SK-N-SH (cell line): ENCODE data around the gene FSD1. TPM values are rescaled to one million over a fixed set of nuclear protein-coding genes. Genes with fewer than 3 reads are reported as not detected.

Source experiments
- CTCF ChIA-PET: fragments of 300-600, 350-600 bp; formaldehyde crosslinking; extraction: SDS; loops from one replicate; lab custom pipeline; 2021; lab: Yijun Ruan, JAX
- POLR2A ChIA-PET: fragments of 350-600 bp; sonication (Branson Sonifier 250); formaldehyde crosslinking; extraction: SDS; loops from one replicate; lab custom pipeline; 2020; ENCODE audit warnings: antibody characterized with exemption, inconsistent platforms; lab: Yijun Ruan, JAX
- DNase-seq: peaks from one replicate; pipeline ENCODE4 v3.0.0; 2012
- H2AFZ ChIP-seq: fragments of 200-600 bp; sonication (generic); 2 replicates; pipeline ENCODE4 v1.8.1; 2016; ENCODE audit warnings: antibody characterized with exemption, mild to moderate bottlenecking, low read depth
- H3F3A ChIP-seq: fragments of 200-600 bp; sonication (generic); replicated peaks from 2 replicates; pipeline ENCODE3; 2016; ENCODE audit warnings: antibody characterized with exemption, mild to moderate bottlenecking; ENCODE audit not compliant: insufficient read depth
- H3K27ac ChIP-seq, 2 experiments: fragments of 200-500 bp in 1 of 2; fragments of 200-600 bp in 1 of 2; sonication (Bioruptor generic) in 1 of 2; sonication (generic), shearing (Covaris generic) in 1 of 2; 2 replicates each; pipeline versions ENCODE4 v1.5.1 to v1.6.1; 2014 to 2016; ENCODE audit warnings: low read depth in 2 of 2, inconsistent platforms in 1 of 2, low read length in 1 of 2, mild to moderate bottlenecking in 1 of 2, mixed read lengths in 1 of 2
- H3K27me3 ChIP-seq: fragments of 200-600 bp; sonication (generic), shearing (Covaris generic); 2 replicates; pipeline ENCODE4 v1.6.1; 2016; ENCODE audit warnings: mixed run types; ENCODE audit not compliant: insufficient read depth
- H3K36me3 ChIP-seq, 2 experiments: fragments of 200-500 bp in 1 of 2; fragments of 200-600 bp in 1 of 2; sonication (Bioruptor generic) in 1 of 2; sonication (generic) in 1 of 2; replicated peaks in 1 of 2; 2 replicates each; pipeline versions ENCODE3 to v1.5.1; 2014 to 2016; ENCODE audit warnings: low read length in 1 of 2, mild to moderate bottlenecking in 1 of 2; ENCODE audit not compliant: insufficient read depth in 2 of 2, control insufficient read depth in 1 of 2
- H3K4me1 ChIP-seq, 2 experiments: fragments of 200-500 bp in 1 of 2; fragments of 200-600 bp in 1 of 2; sonication (Bioruptor generic) in 1 of 2; sonication (generic), shearing (Covaris generic) in 1 of 2; 2 replicates each; pipeline versions ENCODE4 v1.5.1 to v1.6.1; 2014 to 2016; ENCODE audit warnings: low read depth in 1 of 2, low read length in 1 of 2, mixed run types in 1 of 2; ENCODE audit not compliant: insufficient read depth in 2 of 2, control insufficient read depth in 1 of 2
- H3K4me2 ChIP-seq: fragments of 200-600 bp; sonication (generic), shearing (Covaris generic); 2 replicates; pipeline ENCODE4 v1.6.1; 2017; ENCODE audit warnings: mixed run types
- H3K4me3 ChIP-seq, 2 experiments: fragments of 200-500 bp in 1 of 2; fragments of 200-600 bp in 1 of 2; sonication (Bioruptor generic) in 1 of 2; sonication (generic), shearing (Covaris generic) in 1 of 2; 2 replicates each; pipeline versions ENCODE4 v1.5.1 to v1.8.1; 2014 to 2016; ENCODE audit warnings: low read depth in 2 of 2, inconsistent platforms in 1 of 2, low read length in 1 of 2, mild to moderate bottlenecking in 1 of 2, mixed read lengths in 1 of 2, moderate library complexity in 1 of 2
- H3K79me2 ChIP-seq: fragments of 200-600 bp; sonication (generic); 2 replicates; pipeline ENCODE4 v1.8.1; 2017; ENCODE audit warnings: mild to moderate bottlenecking; ENCODE audit not compliant: insufficient read depth
- H3K9ac ChIP-seq: fragments of 200-600 bp; sonication (generic); 2 replicates; pipeline ENCODE4 v1.6.1; 2017; ENCODE audit warnings: mixed run types
- H3K9me2 ChIP-seq: fragments of 200-600 bp; sonication (generic); 2 replicates; pipeline ENCODE4 v1.6.1; 2017; ENCODE audit warnings: mixed run types
- H3K9me3 ChIP-seq: fragments of 200-600 bp; sonication (generic); 2 replicates; pipeline ENCODE4 v1.6.1; 2017; ENCODE audit warnings: mixed run types, mild to moderate bottlenecking, moderate library complexity
- H4K20me1 ChIP-seq: fragments of 200-600 bp; sonication (generic); 2 replicates; pipeline ENCODE4 v1.6.1; 2017; ENCODE audit warnings: mild to moderate bottlenecking, mixed run types; ENCODE audit not compliant: insufficient read depth
- EP300 ChIP-seq, 2 experiments: IDR thresholded peaks; 2 replicates each; pipeline versions ENCODE4 v1.4.0 to v1.6.1; 2012; ENCODE audit warnings: borderline replicate concordance in 1 of 2, low read depth in 1 of 2, low read length in 1 of 2
- FOXJ3 ChIP-seq: sonication (generic); formaldehyde crosslinking; IDR thresholded peaks from 2 replicates; pipeline ENCODE4 v1.5.1; 2020; ENCODE audit warnings: mild to moderate bottlenecking, missing genetic modification reagents
- IRF3 ChIP-seq: fragments of 150-350 bp; IDR thresholded peaks from 2 replicates; pipeline ENCODE4 v1.6.1; 2016; ENCODE audit warnings: mild to moderate bottlenecking, low read depth, low read length
- JUND ChIP-seq: IDR thresholded peaks from 2 replicates; pipeline ENCODE4 v1.4.0; 2012
- MXI1 ChIP-seq: IDR thresholded peaks from 2 replicates; pipeline ENCODE4 v1.6.1; 2012; ENCODE audit warnings: mild to moderate bottlenecking, low read depth, low read length, improper control_type of control experiment
- NFIC ChIP-seq: IDR thresholded peaks from 2 replicates; pipeline ENCODE4 v1.4.0; 2012; ENCODE audit warnings: borderline replicate concordance
- POLR2AphosphoS5 ChIP-seq: IDR thresholded peaks from 2 replicates; pipeline ENCODE4 v1.6.1; 2012; ENCODE audit warnings: low read depth, low read length
- RAD21 ChIP-seq: IDR thresholded peaks from 2 replicates; pipeline ENCODE4 v1.6.1; 2012; ENCODE audit warnings: mild to moderate bottlenecking, low read length
- RCOR1 ChIP-seq: fragments of 150-350 bp; IDR thresholded peaks from 2 replicates; pipeline ENCODE4 v1.6.1; 2017; ENCODE audit warnings: antibody characterized with exemption, low read length
- RXRA ChIP-seq: IDR thresholded peaks from 2 replicates; pipeline ENCODE4 v1.4.0; 2012; ENCODE audit warnings: low read depth, mild to moderate bottlenecking, borderline replicate concordance
- SIN3A ChIP-seq: IDR thresholded peaks from 2 replicates; pipeline ENCODE4 v1.6.1; 2012; ENCODE audit warnings: low read depth, mild to moderate bottlenecking, low read length, moderate library complexity, borderline replicate concordance
- SMC3 ChIP-seq: IDR thresholded peaks from 2 replicates; pipeline ENCODE4 v1.6.1; 2012; ENCODE audit warnings: low read depth, low read length, improper control_type of control experiment
- TCF12 ChIP-seq: IDR thresholded peaks from 2 replicates; pipeline ENCODE4 v1.4.0; 2012
- USF1 ChIP-seq: IDR thresholded peaks from 2 replicates; pipeline ENCODE4 v1.4.0; 2012; ENCODE audit warnings: low read depth, borderline replicate concordance
- USF2 ChIP-seq: fragments of 150-350 bp; IDR thresholded peaks from 2 replicates; pipeline ENCODE4 v1.6.1; 2017; ENCODE audit warnings: antibody characterized with exemption, low read length, low read depth, borderline replicate concordance
- WGBS: methylation state at CpG from one replicate; pipeline ENCODE4 v1.1.6; 2017; ENCODE audit warnings: low lambda C conversion rate; 5-methylcytosine and 5-hydroxymethylcytosine counted together
- polyA plus RNA-seq, 3 experiments: library from polyadenylated mRNA; depleted of rRNA; stranded (reverse); fragments of >200 nt; gene quantifications; 2 replicates each; pipeline ENCODE4 v1.2.3, GENCODE V29; 2012

FSD1 gene
- polyA plus RNA-seq, 1 of the 3 experiments (the other 2 are of a cell fraction) = 49.0 TPM

- peaks cover 77% of the 10 kb centered on the region for H3K79me2 ChIP-seq
- H3K9ac ChIP-seq = no peak overlapping the region
- H3K36me3 ChIP-seq = peaks cover 0 to 15% of the 10 kb centered on the region in 2 experiments
- no peaks in the 10 kb centered on the region for H3K27me3 ChIP-seq
- ChIA-PET POLR2A (no interaction called here), CTCF (interaction anchor here (0.6 to 1.8 kb wide), 8 partner anchors 9 to 183 kb away, joined by 3 to 10 read pairs (median 3); partner anchors contain the start of gene SH3GL1)
- no peak for DNase-seq
- H2AFZ ChIP-seq = no peak overlapping the region
- H3F3A ChIP-seq = peaks cover 2% of the 10 kb centered on the region
- H3K4me1 ChIP-seq = peaks cover 15 to 51% of the 10 kb centered on the region in 2 experiments; a peak in 3 of 4 replicates
- no peak overlapping the region for H3K4me3 ChIP-seq
- no peak overlapping the region for H3K4me2 ChIP-seq
- peaks cover 11% of the 10 kb centered on the region; the same call in 1 of the 2 replicates for H4K20me1 ChIP-seq
- TF ChIP-seq RXRA = no peak
- peak; percentile 33 for TF ChIP-seq RAD21
- peak; percentile 35 for TF ChIP-seq SMC3
- H3K9me3 ChIP-seq = no peaks in the 10 kb centered on the region
- 80% methylated on average over 1 of the region's 21 CpGs for WGBS
- H3K9me2 ChIP-seq = no peaks in the 10 kb centered on the region
- H3K27ac ChIP-seq = peak overlapping the region in 1 of 2 experiments; percentile 22; a peak in 1 of 4 replicates
These were observed 65.5 kb downstream of the FSD1 start for GRCh38 chr19:4369888-4370260.

GRCh38 chr19:4370418-4371041, 66.1 kb downstream of the FSD1 start:
- Histone ChIP-seq H2AFZ (no peak overlapping the region), H3K4me2 (no peak overlapping the region), H3K27ac (no peak overlapping the region), H3F3A (peaks cover 6% of the 10 kb centered on the region), H3K9ac (no peak overlapping the region), H3K9me3 (no peaks in the 10 kb centered on the region), H3K4me3 (no peak overlapping the region), H3K27me3 (no peaks in the 10 kb centered on the region), H3K4me1 (peaks cover 22 to 57% of the 10 kb centered on the region in 2 experiments), H3K36me3 (peaks cover 0 to 9% of the 10 kb centered on the region in 2 experiments), H3K9me2 (no peaks in the 10 kb centered on the region), H4K20me1 (peaks cover 11% of the 10 kb centered on the region; the same call in 1 of the 2 replicates), H3K79me2 (peaks cover 83% of the 10 kb centered on the region)
- POLR2A ChIA-PET = no interaction called here
- CTCF ChIA-PET = interaction anchor here (0.6 to 1.8 kb wide), 9 partner anchors 8 to 186 kb away, joined by 3 to 10 read pairs (median 3); partner anchors contain the start of gene SH3GL1
- WGBS = 100% methylated on average over 3 of the region's 15 CpGs
- DNase-seq = no peak
- TF ChIP-seq TCF12 = no peak
- no peak for TF ChIP-seq SIN3A
- TF ChIP-seq MXI1 = no peak
- no peak for TF ChIP-seq JUND
- TF ChIP-seq RAD21 = no peak
- TF ChIP-seq NFIC = no peak
- no peak for TF ChIP-seq USF2
- no peak for TF ChIP-seq SMC3
- TF ChIP-seq FOXJ3 (CRISPR knock-in tag) = no peak
- no peak for TF ChIP-seq EP300 (IDR thresholded peaks at IDR 0.05; ENCODE audit: borderline replicate concordance in 1 of 2, low read depth in 1 of 2, low read length in 1 of 2)
- TF ChIP-seq POLR2AphosphoS5 = no peak
- no peak for TF ChIP-seq IRF3
- no peak for TF ChIP-seq RCOR1
- TF ChIP-seq RXRA = no peak
- no peak for TF ChIP-seq USF1
